OCI-LY7 (cell line): ENCODE data around the gene TGM2. TPM values are rescaled to one million over a fixed set of nuclear protein-coding genes. Genes with fewer than 3 reads are reported as not detected.

Experiments
- Bru-seq: library from RNA; stranded (reverse); fragments of 400-500 nt; gene quantifications from one replicate; lab custom pipeline; 2021; lab: Mats Ljungman, UMichigan
- BruChase-seq, 2 experiments: library from RNA; stranded (reverse); fragments of 400-500 nt; gene quantifications; one replicate each; lab custom pipeline; 2021; lab: Mats Ljungman, UMichigan
- BruUV-seq: library from RNA; stranded (reverse); fragments of 400-500 nt; replicated peaks from 2 replicates; lab custom pipeline; 2021; lab: Mats Ljungman, UMichigan
- CTCF ChIA-PET: fragments of 300-600 bp; sonication (Branson Sonifier 250); formaldehyde crosslinking; loops from one replicate; lab custom pipeline; 2022; ENCODE audit warnings: antibody characterized with exemption; ENCODE audit not compliant: unreplicated experiment; lab: Charles Lee
- POLR2A ChIA-PET: fragments of 300-600 bp; sonication (Branson Sonifier 250); formaldehyde crosslinking; loops from one replicate; lab custom pipeline; 2022; ENCODE audit warnings: antibody characterized with exemption; lab: Charles Lee
- DNase-seq: peaks from one replicate; pipeline ENCODE4 v3.0.0-alpha.2; 2015; ENCODE audit warnings: low spot score
- H2AFZ ChIP-seq: fragments of 200-600 bp; sonication (generic), shearing (Covaris generic); 2 replicates; pipeline ENCODE4 v1.6.1; 2014; ENCODE audit warnings: mild to moderate bottlenecking, antibody characterized with exemption, low read length, moderate library complexity
- H3K27ac ChIP-seq: fragments of 200-600 bp; sonication (generic); 2 replicates; pipeline ENCODE4 v1.5.1; 2014; ENCODE audit warnings: mixed run types, low read depth, mild to moderate bottlenecking, moderate library complexity, low read length, inconsistent platforms; ENCODE audit not compliant: poor library complexity, severe bottlenecking
- H3K36me3 ChIP-seq: fragments of 200-600 bp; sonication (generic); 2 replicates; pipeline ENCODE4 v1.6.1; 2014; ENCODE audit warnings: mild to moderate bottlenecking, antibody characterized with exemption, low read length, moderate library complexity, mixed read lengths; ENCODE audit not compliant: insufficient read depth
- H3K4me1 ChIP-seq: fragments of 200-600 bp; sonication (generic); 2 replicates; pipeline ENCODE4 v1.5.1; 2014; ENCODE audit warnings: mild to moderate bottlenecking, low read length; ENCODE audit not compliant: insufficient read depth, poor library complexity, severe bottlenecking
- H3K4me2 ChIP-seq: fragments of 200-600 bp; sonication (generic); 2 replicates; pipeline ENCODE4 v1.6.1; 2014; ENCODE audit warnings: mild to moderate bottlenecking, low read length
- H3K4me3 ChIP-seq: fragments of 200-600 bp; sonication (generic); 2 replicates; pipeline ENCODE4 v1.5.1; 2014; ENCODE audit warnings: mild to moderate bottlenecking, low read depth, low read length; ENCODE audit not compliant: poor library complexity, severe bottlenecking
- H3K79me2 ChIP-seq: fragments of 200-600 bp; sonication (generic); 2 replicates; pipeline ENCODE4 v1.6.1; 2016; ENCODE audit warnings: low read depth, mild to moderate bottlenecking, low read length, moderate library complexity, mixed read lengths; ENCODE audit not compliant: insufficient read depth
- H3K9me2 ChIP-seq: fragments of 200-600 bp; sonication (generic); 2 replicates; pipeline ENCODE4 v1.6.1; 2016; ENCODE audit warnings: mild to moderate bottlenecking, low read length, mixed read lengths; ENCODE audit not compliant: insufficient read depth
- H3K9me3 ChIP-seq: fragments of 200-600 bp; sonication (generic); 2 replicates; pipeline ENCODE4 v1.6.1; 2014; ENCODE audit warnings: mild to moderate bottlenecking, mixed run types, low read length, mixed read lengths
- H4K20me1 ChIP-seq: fragments of 200-600 bp; sonication (generic); 2 replicates; pipeline ENCODE4 v1.6.1; 2014; ENCODE audit warnings: mild to moderate bottlenecking, antibody characterized with exemption, low read length, moderate library complexity, mixed read lengths; ENCODE audit not compliant: insufficient read depth
- CTCF ChIP-seq: fragments of 200-600 bp; sonication (generic); conservative IDR thresholded peaks from 2 replicates; pipeline ENCODE4 v1.5.1; 2014; ENCODE audit warnings: mild to moderate bottlenecking, antibody characterized with exemption, low read length, moderate library complexity, mixed read lengths
- EZH2phosphoT487 ChIP-seq: fragments of 200-600 bp; sonication (generic); IDR thresholded peaks from 2 replicates; pipeline ENCODE4 v1.6.1; 2018; ENCODE audit warnings: low read depth, borderline replicate concordance, mild to moderate bottlenecking, mixed run types, antibody characterized with exemption, low read length, moderate library complexity, mixed read lengths
- intact Hi-C: fragments of 100-400 bp; cut with micrococcal nuclease; formaldehyde crosslinking; loops from one replicate; pipeline ENCODE4 v1.10.0; 2022; ENCODE audit not compliant: unreplicated experiment
- long read RNA-seq: library from polyadenylated mRNA; stranded (forward); transcript quantifications from one replicate; pipeline ENCODE4 v2.0.0, GENCODE V29; 2022
- total RNA-seq, 2 experiments: library from RNA; depleted of rRNA in 1 of 2; stranded (reverse); fragments of >200 nt in 1 of 2; shearing (Covaris generic) in 1 of 2; gene quantifications; 2 replicates each; pipeline ENCODE4 v1.2.3, GENCODE V29; 2014 to 2022

Gene TGM2
- total RNA-seq (2014; rRNA removed; shearing (Covaris generic)) (not detected in 2 replicates), total RNA-seq (2022) (0.18 TPM in 1 of 2 replicates, not detected in the other), Bru-seq, nascent RNA (not detected), BruChase-seq, experiment 1, labeled RNA remaining after a 6-hour chase (percentile 7 among the genes with signal in this experiment), BruChase-seq, experiment 2, labeled RNA remaining after a 2-hour chase (percentile 12 among the genes with signal in this experiment)
- long read RNA-seq, full-length matches to known transcripts: 1 of 1 reads
- long read RNA-seq, partial matches to known transcripts: 0 of 1 reads
- long read RNA-seq, other reads (novel, unspliced or antisense): 0 of 1 reads

GRCh38 chr20:38165089-38165965 lies at the start of gene TGM2:
Gene TGM2, minus strand, starts transcription at chr20:38165270. Its CDS starts 72 bp downstream, at chr20:38165198.
- DNase-seq: peak; percentile 40
- H3K27ac ChIP-seq: no peak within 1 kb of the TSS
- BruUV-seq: no TSS peak
- peak; percentile 82 for TF ChIP-seq CTCF
- TF ChIP-seq EZH2phosphoT487: no peak
- H3K4me3 ChIP-seq: no peak within 1 kb of the TSS
- H3K4me1 ChIP-seq: no peaks in the 10 kb centered on the region
- no peaks in the 10 kb centered on the region for H3K9me3 ChIP-seq
- intact Hi-C loops: loop anchor here (1.0 to 5.0 kb wide), 2 partner anchors 93 to 108 kb away; no protein-coding TSS in a partner anchor
- no peaks in the 10 kb centered on the region for H4K20me1 ChIP-seq
- no peak within 1 kb of the TSS for H2AFZ ChIP-seq
- no peaks in the 10 kb centered on the region for H3K9me2 ChIP-seq
- no peak within 1 kb of the TSS; the same call in 1 of the 2 replicates for H3K4me2 ChIP-seq
- no peaks in the 10 kb centered on the region for H3K36me3 ChIP-seq
- ChIA-PET POLR2A (no interaction called here), CTCF (no interaction called here)
- H3K79me2 ChIP-seq: no peaks in the 10 kb centered on the region

GRCh38 chr20:38214256-38215193 lies 49.5 kb upstream of the TGM2 start:
- BruUV-seq: no TSS peak

More at GRCh38 chr20:38214256-38215193, 49.5 kb upstream of the TGM2 start:
- Histone ChIP-seq H3K4me3 (no peak overlapping the region), H3K9me3 (no peaks in the 10 kb centered on the region), H4K20me1 (no peaks in the 10 kb centered on the region), H3K79me2 (no peaks in the 10 kb centered on the region), H3K4me1 (no peaks in the 10 kb centered on the region), H3K27ac (no peak overlapping the region), H3K36me3 (no peaks in the 10 kb centered on the region), H3K4me2 (no peak overlapping the region), H3K9me2 (no peaks in the 10 kb centered on the region), H2AFZ (no peak overlapping the region)
- intact Hi-C loops: no loop called here
- CTCF ChIA-PET: no interaction called here
- POLR2A ChIA-PET: interaction anchor here (0.6 kb wide), 2 partner anchors 126 to 139 kb away, joined by 3 to 4 read pairs; no protein-coding TSS in a partner anchor
- no peak for DNase-seq
- TF ChIP-seq EZH2phosphoT487: no peak
